HL-60 (cell line): Measurements from ENCODE around the gene NR4A3.
"Not testable (repeated sequence)": the region's sequence is repeated elsewhere in the genome, so short reads cannot be mapped to it uniquely, and the experiment has no call there.

Experiments
- DNase-seq, 2 experiments: peaks; one replicate each; pipeline ENCODE4 v3.0.0-alpha.2; 2010 to 2020; ENCODE audit warnings: low read depth in 1 of 2, low spot score in 1 of 2
- H3K27ac ChIP-seq: fragments of 250-450 bp; sonication (Bioruptor Pico); replicated peaks from 2 replicates; pipeline ENCODE4 v1.5.1; 2020; ENCODE audit warnings: mild to moderate bottlenecking, moderate library complexity
- H3K27me3 ChIP-seq: fragments of 250-450 bp; sonication (Bioruptor Pico); 2 replicates; pipeline ENCODE4 v1.5.1; 2021; ENCODE audit warnings: mild to moderate bottlenecking, moderate library complexity; ENCODE audit not compliant: insufficient read depth, poor library complexity, severe bottlenecking
- H3K4me3 ChIP-seq: replicated peaks from 2 replicates; pipeline ENCODE4 v1.5.1; 2011; ENCODE audit warnings: mild to moderate bottlenecking, control low read depth, low read length; ENCODE audit not compliant: insufficient read depth
- CTCF ChIP-seq: IDR thresholded peaks from one replicate; pipeline ENCODE4 v1.5.1; 2011; ENCODE audit warnings: low read length, control low read depth, inconsistent platforms; ENCODE audit not compliant: insufficient read depth
- GABPA ChIP-seq: IDR thresholded peaks from 2 replicates; pipeline ENCODE4 v1.6.1; 2012; ENCODE audit warnings: low read depth
- POLR2AphosphoS5 ChIP-seq: IDR thresholded peaks from 2 replicates; pipeline ENCODE4 v1.6.1; 2012; ENCODE audit warnings: low read depth
- SPI1 ChIP-seq: IDR thresholded peaks from 2 replicates; pipeline ENCODE4 v1.6.1; 2012; ENCODE audit warnings: low read depth, mild to moderate bottlenecking, borderline replicate concordance
- TF ChIP-seq, protein P1 (sequence below): IDR thresholded peaks from 2 replicates; pipeline ENCODE4 v1.6.1; 2012; ENCODE audit warnings: low read depth; ENCODE audit not compliant: insufficient replicate concordance

The NR4A3 gene

DNA sequence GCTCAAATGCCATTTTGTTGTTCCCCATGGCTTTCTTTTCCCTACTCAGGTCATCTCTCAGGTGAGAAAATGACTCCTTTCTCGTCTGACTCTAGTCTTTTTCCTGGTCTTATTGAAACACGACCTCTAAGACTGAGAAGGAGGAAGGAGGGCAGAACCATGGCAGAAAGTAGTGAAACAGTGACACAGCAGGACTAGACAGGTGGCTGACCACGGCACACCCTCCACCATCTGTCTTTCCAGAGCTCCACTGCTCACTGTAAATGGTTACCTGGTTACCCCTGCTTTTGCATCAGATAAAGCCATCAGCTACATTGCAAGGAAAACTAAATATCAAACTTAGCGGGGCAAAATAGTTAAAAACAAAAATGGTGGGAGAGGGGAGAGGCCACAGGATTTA is 30.9 kb downstream of the NR4A3 start:
- no peaks in the 10 kb centered on the region for H3K27me3 ChIP-seq
- no peak for DNase-seq
- no peak overlapping the region for H3K27ac ChIP-seq
- TF ChIP-seq, protein P1, sequence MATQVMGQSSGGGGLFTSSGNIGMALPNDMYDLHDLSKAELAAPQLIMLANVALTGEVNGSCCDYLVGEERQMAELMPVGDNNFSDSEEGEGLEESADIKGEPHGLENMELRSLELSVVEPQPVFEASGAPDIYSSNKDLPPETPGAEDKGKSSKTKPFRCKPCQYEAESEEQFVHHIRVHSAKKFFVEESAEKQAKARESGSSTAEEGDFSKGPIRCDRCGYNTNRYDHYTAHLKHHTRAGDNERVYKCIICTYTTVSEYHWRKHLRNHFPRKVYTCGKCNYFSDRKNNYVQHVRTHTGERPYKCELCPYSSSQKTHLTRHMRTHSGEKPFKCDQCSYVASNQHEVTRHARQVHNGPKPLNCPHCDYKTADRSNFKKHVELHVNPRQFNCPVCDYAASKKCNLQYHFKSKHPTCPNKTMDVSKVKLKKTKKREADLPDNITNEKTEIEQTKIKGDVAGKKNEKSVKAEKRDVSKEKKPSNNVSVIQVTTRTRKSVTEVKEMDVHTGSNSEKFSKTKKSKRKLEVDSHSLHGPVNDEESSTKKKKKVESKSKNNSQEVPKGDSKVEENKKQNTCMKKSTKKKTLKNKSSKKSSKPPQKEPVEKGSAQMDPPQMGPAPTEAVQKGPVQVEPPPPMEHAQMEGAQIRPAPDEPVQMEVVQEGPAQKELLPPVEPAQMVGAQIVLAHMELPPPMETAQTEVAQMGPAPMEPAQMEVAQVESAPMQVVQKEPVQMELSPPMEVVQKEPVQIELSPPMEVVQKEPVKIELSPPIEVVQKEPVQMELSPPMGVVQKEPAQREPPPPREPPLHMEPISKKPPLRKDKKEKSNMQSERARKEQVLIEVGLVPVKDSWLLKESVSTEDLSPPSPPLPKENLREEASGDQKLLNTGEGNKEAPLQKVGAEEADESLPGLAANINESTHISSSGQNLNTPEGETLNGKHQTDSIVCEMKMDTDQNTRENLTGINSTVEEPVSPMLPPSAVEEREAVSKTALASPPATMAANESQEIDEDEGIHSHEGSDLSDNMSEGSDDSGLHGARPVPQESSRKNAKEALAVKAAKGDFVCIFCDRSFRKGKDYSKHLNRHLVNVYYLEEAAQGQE, result no peak
- H3K4me3 ChIP-seq, result no peak overlapping the region

DNA sequence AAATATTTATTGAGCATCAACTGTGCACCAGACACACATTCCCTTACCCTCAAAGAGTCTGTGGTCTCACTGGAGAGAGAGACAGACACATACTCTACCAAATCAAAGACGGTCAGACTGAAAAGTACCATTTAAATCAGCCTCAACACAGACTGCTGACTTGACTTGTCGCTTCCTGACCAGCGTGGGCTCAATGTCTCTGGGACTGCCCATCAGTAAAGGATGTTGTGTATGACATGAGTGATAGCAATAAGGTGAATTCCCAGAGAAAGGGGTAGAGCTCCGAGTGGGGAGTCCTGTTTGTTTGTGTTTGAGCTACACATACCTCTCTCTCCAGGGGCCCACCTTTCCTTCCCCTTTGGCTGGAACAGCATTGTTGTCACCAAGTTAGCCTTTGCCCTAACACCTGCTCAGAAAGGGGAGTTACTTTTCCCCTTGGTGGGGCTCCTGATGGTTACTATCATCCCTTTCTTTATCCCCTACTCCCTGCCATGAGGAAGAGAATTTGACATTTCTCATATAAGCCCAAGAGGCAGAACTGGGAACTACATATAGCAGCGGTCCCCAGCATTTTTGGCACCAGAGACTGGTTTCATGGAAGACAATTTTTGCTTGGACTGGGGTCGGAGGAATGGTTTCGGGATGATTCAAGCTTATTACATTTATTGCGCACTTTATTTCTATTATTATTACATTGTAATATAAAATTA is 33.9 kb downstream of the NR4A3 start:
- DNase-seq, result no peak
- TF ChIP-seq CTCF (no peak), POLR2AphosphoS5 (no peak), SPI1 (no peak), GABPA (no peak)
- TF ChIP-seq, protein P1, result no peak
- H3K4me3 ChIP-seq, result no peak overlapping the region
- H3K27ac ChIP-seq, result no peak overlapping the region
- no peaks in the 10 kb centered on the region for H3K27me3 ChIP-seq

- DNase-seq, H3K27ac ChIP-seq, H3K4me3 ChIP-seq, H3K27me3 ChIP-seq: not testable (repeated sequence)
Measured at GRCh38 chr9:99857576-99857975, 35.9 kb downstream of the NR4A3 start.

- no peak overlapping the region for H3K27ac ChIP-seq
- no peak overlapping the region for H3K4me3 ChIP-seq
- no peak for TF ChIP-seq SPI1
- TF ChIP-seq, protein P1, result no peak
- TF ChIP-seq POLR2AphosphoS5, result no peak
- no peak for TF ChIP-seq GABPA
- DNase-seq, result no peak
- H3K27me3 ChIP-seq, result no peaks in the 10 kb centered on the region
Measured at GRCh38 chr9:99858087-99858486, 36.4 kb downstream of the NR4A3 start.
